Measurements from ENCODE around the gene ZFAND2A. TPM values are rescaled to one million over a fixed set of nuclear protein-coding genes. Genes with fewer than 3 reads are reported as not detected.
"Not testable (repeated sequence)": the region's sequence is repeated elsewhere in the genome, so short reads cannot be mapped to it uniquely, and the experiment has no call there.

ZFAND2A gene
- polyA plus RNA-seq, 1 donor (not counting 4 experiments of a cell fraction or from before 2014, with no cell fraction given) = 25.5 TPM

- DNase-seq (ENCODE audit: low read depth, low spot score) (no peak), FAIRE-seq (no peak)
- H3K9me1 ChIP-seq (ENCODE audit: control insufficient read depth, extremely low read depth, insufficient read depth, low read length) = no peaks in the 10 kb centered on the region
- H3K27me3 ChIP-seq (ENCODE audit: control insufficient read depth, extremely low read depth, insufficient read depth, low read length) = no peaks in the 10 kb centered on the region
- TF ChIP-seq CTCF (optimal IDR thresholded peaks at IDR 0.05 in 1 of 3, IDR thresholded peaks at IDR 0.05 in 1 of 3, conservative IDR thresholded peaks at IDR 0.05 in 1 of 3; ENCODE audit: extremely low read depth in 1 of 3, insufficient read depth in 2 of 3, low read length in 3 of 3) = no peak
- TF ChIP-seq EZH2 (IDR thresholded peaks at IDR 0.05; ENCODE audit: low read length) = no peak
- H3K4me3 ChIP-seq (ENCODE audit: control insufficient read depth in 2 of 3, extremely low read depth in 1 of 3, insufficient read depth in 2 of 3, low read depth in 1 of 3, low read length in 3 of 3) = peak overlapping the region; percentile 75 to 81 (median 81)
- peak overlapping the region; percentile 56 for H3K27ac ChIP-seq (ENCODE audit: control insufficient read depth, insufficient read depth, low read length)
- H4K20me1 ChIP-seq (ENCODE audit: control insufficient read depth, extremely low read depth, insufficient read depth, low read length) = no peaks in the 10 kb centered on the region
- dilution Hi-C loops (cut with MboI; ENCODE audit: extremely low pct_ligation_motif_present, low sequenced_read_pairs) = no loop called here
- peaks cover 17 to 19% of the 10 kb centered on the region in 2 experiments for H3K36me3 ChIP-seq (ENCODE audit: control insufficient read depth in 2 of 2, extremely low read depth in 1 of 2, insufficient read depth in 2 of 2, low read length in 2 of 2)
- peak overlapping the region; percentile 97 for H3K9ac ChIP-seq (ENCODE audit: control insufficient read depth, extremely low read depth, insufficient read depth, low read length)
- no peaks in the 10 kb centered on the region for H3K9me3 ChIP-seq (ENCODE audit: control insufficient read depth, low read depth, low read length)
- peaks cover 46% of the 10 kb centered on the region for H3K79me2 ChIP-seq (ENCODE audit: control insufficient read depth, insufficient read depth, low read length)
- peak overlapping the region; percentile 75 for H3K4me2 ChIP-seq (ENCODE audit: control insufficient read depth, extremely low read depth, insufficient read depth, low read depth, low read length)
- no peak overlapping the region for H2AFZ ChIP-seq (ENCODE audit: control insufficient read depth, low read length)
- peaks cover 14% of the 10 kb centered on the region for H3K4me1 ChIP-seq (ENCODE audit: control insufficient read depth, extremely low read depth, insufficient read depth, low read length)
These were observed 1.5 kb downstream of the ZFAND2A start for GRCh38 chr7:1158203-1159126.

GRCh38 chr7:1156782-1157535 is 3.0 kb downstream of the ZFAND2A start:
- H3K27me3 ChIP-seq (ENCODE audit: control insufficient read depth, extremely low read depth, insufficient read depth, low read length) = no peaks in the 10 kb centered on the region
- DNase-seq (ENCODE audit: low read depth, low spot score) = no peak
- H3K9me3 ChIP-seq (ENCODE audit: control insufficient read depth, low read depth, low read length) = no peaks in the 10 kb centered on the region
- H3K9me1 ChIP-seq (ENCODE audit: control insufficient read depth, extremely low read depth, insufficient read depth, low read length) = no peaks in the 10 kb centered on the region
- TF ChIP-seq CTCF (optimal IDR thresholded peaks at IDR 0.05 in 1 of 3, IDR thresholded peaks at IDR 0.05 in 1 of 3, conservative IDR thresholded peaks at IDR 0.05 in 1 of 3; ENCODE audit: extremely low read depth in 1 of 3, insufficient read depth in 2 of 3, low read length in 3 of 3) = no peak
- no peak overlapping the region for H3K9ac ChIP-seq (ENCODE audit: control insufficient read depth, extremely low read depth, insufficient read depth, low read length)
- no peaks in the 10 kb centered on the region for H4K20me1 ChIP-seq (ENCODE audit: control insufficient read depth, extremely low read depth, insufficient read depth, low read length)
- H3K79me2 ChIP-seq (ENCODE audit: control insufficient read depth, insufficient read depth, low read length) = peaks cover 46% of the 10 kb centered on the region
- H2AFZ ChIP-seq (ENCODE audit: control insufficient read depth, low read length) = no peak overlapping the region
- dilution Hi-C loops (cut with MboI; ENCODE audit: extremely low pct_ligation_motif_present, low sequenced_read_pairs) = no loop called here
- no peak overlapping the region for H3K4me2 ChIP-seq (ENCODE audit: control insufficient read depth, extremely low read depth, insufficient read depth, low read depth, low read length)
- H3K4me3 ChIP-seq (ENCODE audit: control insufficient read depth in 2 of 3, extremely low read depth in 1 of 3, insufficient read depth in 2 of 3, low read depth in 1 of 3, low read length in 3 of 3) = no peak overlapping the region
- peaks cover 26 to 32% of the 10 kb centered on the region in 2 experiments for H3K36me3 ChIP-seq (ENCODE audit: control insufficient read depth in 2 of 2, extremely low read depth in 1 of 2, insufficient read depth in 2 of 2, low read length in 2 of 2)
- no peak for FAIRE-seq
- peaks cover 14% of the 10 kb centered on the region for H3K4me1 ChIP-seq (ENCODE audit: control insufficient read depth, extremely low read depth, insufficient read depth, low read length)
- H3K27ac ChIP-seq (ENCODE audit: control insufficient read depth, insufficient read depth, low read length) = no peak overlapping the region

- H3K4me2 ChIP-seq (ENCODE audit: control insufficient read depth, extremely low read depth, insufficient read depth, low read depth, low read length); H3K27me3 ChIP-seq (ENCODE audit: control insufficient read depth, extremely low read depth, insufficient read depth, low read length); dilution Hi-C loops (cut with MboI; ENCODE audit: extremely low pct_ligation_motif_present, low sequenced_read_pairs); H3K27ac ChIP-seq (ENCODE audit: control insufficient read depth, insufficient read depth, low read length); H3K9me1 ChIP-seq (ENCODE audit: control insufficient read depth, extremely low read depth, insufficient read depth, low read length); FAIRE-seq; H3K4me3 ChIP-seq (ENCODE audit: control insufficient read depth in 2 of 3, extremely low read depth in 1 of 3, insufficient read depth in 2 of 3, low read depth in 1 of 3, low read length in 3 of 3); H3K9me3 ChIP-seq (ENCODE audit: control insufficient read depth, low read depth, low read length); H2AFZ ChIP-seq (ENCODE audit: control insufficient read depth, low read length); H3K9ac ChIP-seq (ENCODE audit: control insufficient read depth, extremely low read depth, insufficient read depth, low read length); DNase-seq (ENCODE audit: low read depth, low spot score); H4K20me1 ChIP-seq (ENCODE audit: control insufficient read depth, extremely low read depth, insufficient read depth, low read length): not testable (repeated sequence)
- H3K4me1 ChIP-seq (ENCODE audit: control insufficient read depth, extremely low read depth, insufficient read depth, low read length) = peaks cover 14% of the 10 kb centered on the region
- peaks cover 32 to 37% of the 10 kb centered on the region in 2 experiments for H3K36me3 ChIP-seq (ENCODE audit: control insufficient read depth in 2 of 2, extremely low read depth in 1 of 2, insufficient read depth in 2 of 2, low read length in 2 of 2)
- peaks cover 44% of the 10 kb centered on the region for H3K79me2 ChIP-seq (ENCODE audit: control insufficient read depth, insufficient read depth, low read length)
These were observed 3.9 kb downstream of the ZFAND2A start for GRCh38 chr7:1155818-1156781.

All from keratinocyte (primary cell).